Measurements from ENCODE around the gene RASGRF1. TPM values are rescaled to one million over a fixed set of nuclear protein-coding genes. Genes with fewer than 3 reads are reported as not detected.

Gene RASGRF1
- total RNA-seq, 1 donor from 2014 or later: not detected

GRCh38 chr15:78914027-78914764, 176.4 kb downstream of the RASGRF1 start:
- intact Hi-C loops (cut with DNase I): loop anchor here (10.0 kb wide), 1 partner anchor 61 kb away; no protein-coding TSS in a partner anchor
- Histone ChIP-seq H3K27ac (peak overlapping the region; percentile 90), H3K9me3 (no peaks in the 10 kb centered on the region), H3K4me3 (no peak overlapping the region), H3K4me1 (peaks cover 47% of the 10 kb centered on the region), H3K36me3 (peaks cover 0 to 7% of the 10 kb centered on the region in 2 donors), H3K27me3 (no peaks in the 10 kb centered on the region)
- DNase-seq (ENCODE audit: extremely low spot score in 2 of 2): peak in 1 of 2 donors; percentile 94
- TF ChIP-seq POLR2AphosphoS5 (IDR thresholded peaks at IDR 0.05; ENCODE audit: insufficient read depth in 1 of 2, low read depth in 1 of 2) (peak; percentile 76 to 79), POLR2A (IDR thresholded peaks at IDR 0.05) (no peak), CTCF (IDR thresholded peaks at IDR 0.05) (peak; percentile 38 to 64 (median 48))

GRCh38 chr15:78913012-78913411, 177.6 kb downstream of the RASGRF1 start:
- Histone ChIP-seq H3K9me3 (no peaks in the 10 kb centered on the region), H3K4me1 (peaks cover 47% of the 10 kb centered on the region), H3K36me3 (peaks cover 0 to 6% of the 10 kb centered on the region in 2 donors), H3K4me3 (no peak overlapping the region), H3K27me3 (no peaks in the 10 kb centered on the region), H3K27ac (peak overlapping the region; percentile 90)
- no peak for TF ChIP-seq CTCF (IDR thresholded peaks at IDR 0.05)
- TF ChIP-seq POLR2AphosphoS5 (IDR thresholded peaks at IDR 0.05; ENCODE audit: insufficient read depth in 1 of 2, low read depth in 1 of 2): no peak
- TF ChIP-seq POLR2A (IDR thresholded peaks at IDR 0.05): no peak
- intact Hi-C loops (cut with DNase I): loop anchor here (10.0 kb wide), 1 partner anchor 62 kb away; no protein-coding TSS in a partner anchor
- DNase-seq (ENCODE audit: extremely low spot score in 2 of 2): no peak

GRCh38 chr15:78912316-78912715, 178.3 kb downstream of the RASGRF1 start:
- Histone ChIP-seq H3K4me1 (peaks cover 44% of the 10 kb centered on the region), H3K9me3 (no peaks in the 10 kb centered on the region), H3K4me3 (no peak overlapping the region), H3K27me3 (no peaks in the 10 kb centered on the region), H3K36me3 (peaks cover 0 to 8% of the 10 kb centered on the region in 2 donors), H3K27ac (no peak overlapping the region)
- intact Hi-C loops (cut with DNase I): loop anchor here (10.0 kb wide), 1 partner anchor 62 kb away; no protein-coding TSS in a partner anchor
- TF ChIP-seq CTCF (IDR thresholded peaks at IDR 0.05) (no peak), POLR2A (IDR thresholded peaks at IDR 0.05) (no peak), POLR2AphosphoS5 (IDR thresholded peaks at IDR 0.05; ENCODE audit: insufficient read depth in 1 of 2, low read depth in 1 of 2) (no peak)
- DNase-seq (ENCODE audit: extremely low spot score in 2 of 2): no peak

GRCh38 chr15:78910271-78910670, 180.3 kb downstream of the RASGRF1 start:
- Histone ChIP-seq H3K4me3 (no peak overlapping the region), H3K36me3 (peaks cover 0 to 8% of the 10 kb centered on the region in 2 donors), H3K4me1 (peaks cover 36% of the 10 kb centered on the region), H3K9me3 (no peaks in the 10 kb centered on the region), H3K27ac (peak overlapping the region; percentile 59), H3K27me3 (no peaks in the 10 kb centered on the region)
- TF ChIP-seq POLR2A (IDR thresholded peaks at IDR 0.05): no peak
- no peak for TF ChIP-seq POLR2AphosphoS5 (IDR thresholded peaks at IDR 0.05; ENCODE audit: insufficient read depth in 1 of 2, low read depth in 1 of 2)
- no peak for TF ChIP-seq CTCF (IDR thresholded peaks at IDR 0.05)
- intact Hi-C loops (cut with DNase I): loop anchor here (10.0 kb wide), 1 partner anchor 65 kb away; no protein-coding TSS in a partner anchor
- no peak for DNase-seq (ENCODE audit: extremely low spot score in 2 of 2)

Other genes starting within 250 kb of the RASGRF1 start
- 170 TPM for gene MORF4L1, start 217.9 kb downstream of the RASGRF1 start, total RNA-seq
- gene CTSH, start 145.7 kb downstream of the RASGRF1 start, total RNA-seq: 110 TPM
- gene ANKRD34C, start 191.9 kb upstream of the RASGRF1 start, total RNA-seq: 0.25 TPM
- 75.4 TPM for gene TMED3, start 220.3 kb upstream of the RASGRF1 start, total RNA-seq